CD8-positive, alpha-beta memory T cell (primary cell): ENCODE data around the gene CSTF2T. TPM values are rescaled to one million over a fixed set of nuclear protein-coding genes. Genes with fewer than 3 reads are reported as not detected.

Experiments used
- CTCF ChIA-PET: fragments of 350-600 bp; sonication (Branson Sonifier 250); formaldehyde crosslinking; loops from one replicate; lab custom pipeline; 2021; ENCODE audit warnings: antibody characterized with exemption; lab: Charles Lee
- POLR2A ChIA-PET: fragments of 350-600 bp; sonication (Branson Sonifier 250); formaldehyde crosslinking; loops from one replicate; lab custom pipeline; 2021; ENCODE audit warnings: antibody characterized with exemption; lab: Charles Lee
- DNase-seq, 5 donors: peaks; one replicate each; pipeline versions ENCODE4 v3.0.0 to v3.0.0-alpha.2; 2020 to 2022; ENCODE audit warnings: mixed read lengths in 1 of 5
- H3K27ac ChIP-seq: one replicate; pipeline ENCODE4 v1.7.0; 2013; ENCODE audit warnings: low read depth, mild to moderate bottlenecking, low read length, moderate library complexity
- H3K27me3 ChIP-seq: 2 replicates; pipeline ENCODE4 v1.7.0; 2013; ENCODE audit warnings: low read length, mild to moderate bottlenecking; ENCODE audit not compliant: insufficient read depth, poor library complexity, severe bottlenecking
- H3K36me3 ChIP-seq: 2 replicates; pipeline ENCODE4 v1.7.0; 2013; ENCODE audit warnings: mild to moderate bottlenecking, low read length, moderate library complexity; ENCODE audit not compliant: insufficient read depth
- H3K4me1 ChIP-seq: 2 replicates; pipeline ENCODE4 v1.7.0; 2013; ENCODE audit warnings: mild to moderate bottlenecking, low read length, moderate library complexity; ENCODE audit not compliant: insufficient read depth
- H3K4me3 ChIP-seq: 2 replicates; pipeline ENCODE4 v1.7.0; 2013; ENCODE audit warnings: mild to moderate bottlenecking, low read length
- H3K9me3 ChIP-seq: 2 replicates; pipeline ENCODE4 v1.7.0; 2013; ENCODE audit warnings: mild to moderate bottlenecking, low read length
- H3K27ac Mint-ChIP-seq, 8 donors: one replicate each; pipeline ENCODE4 v1.8.0; 2020 to 2021; ENCODE audit warnings: mixed read lengths in 8 of 8, mild to moderate bottlenecking in 6 of 8, inconsistent platforms in 3 of 8, moderate library complexity in 3 of 8
- H3K27me3 Mint-ChIP-seq, 2 donors: one replicate each; pipeline ENCODE4 v1.8.0; 2020 to 2021; ENCODE audit warnings: mixed read lengths in 2 of 2, mild to moderate bottlenecking in 1 of 2, moderate library complexity in 1 of 2
- H3K36me3 Mint-ChIP-seq, 3 donors: one replicate each; pipeline ENCODE4 v1.8.0; 2020 to 2021; ENCODE audit warnings: mixed read lengths in 3 of 3, inconsistent platforms in 1 of 3, mild to moderate bottlenecking in 1 of 3
- H3K4me1 Mint-ChIP-seq, 3 donors: one replicate each; pipeline ENCODE4 v1.8.0; 2020 to 2021; ENCODE audit warnings: mixed read lengths in 3 of 3, inconsistent platforms in 1 of 3, mild to moderate bottlenecking in 1 of 3
- H3K4me3 Mint-ChIP-seq, 7 donors: one replicate each; pipeline ENCODE4 v1.8.0; 2020 to 2021; ENCODE audit warnings: mixed read lengths in 7 of 7, mild to moderate bottlenecking in 6 of 7, moderate library complexity in 4 of 7, inconsistent platforms in 2 of 7
- H3K9me3 Mint-ChIP-seq, 5 donors: one replicate each; pipeline ENCODE4 v1.8.0; 2020 to 2022; ENCODE audit warnings: mixed read lengths in 5 of 5, mild to moderate bottlenecking in 3 of 5, moderate library complexity in 2 of 5, inconsistent platforms in 1 of 5
- polyA plus RNA-seq: library from polyadenylated mRNA; unstranded; fragments of 300-500 nt; fragmentation: Illumina TruSeq; gene quantifications from one replicate; pipeline ENCODE4 v1.2.3, GENCODE V29; 2021
- total RNA-seq, 2 experiments: library from RNA; stranded (reverse); gene quantifications; one replicate each; pipeline ENCODE4 v1.2.3, GENCODE V29; 2021

CSTF2T gene
- total and polyA plus RNA-seq, 3 experiments from 2014 or later = 13.6 to 29.3 (median 29.0) TPM

- ChIA-PET CTCF (interaction anchor here (1.3 kb wide), 1 partner anchor 1071 kb away, joined by 3 read pairs; no protein-coding TSS in a partner anchor), POLR2A (no interaction called here)
- H3K9me3 ChIP-seq = no peaks in the 10 kb centered on the region
- Mint-ChIP-seq H3K27ac (peak overlapping the region in 6 of 8 donors; percentile 8 to 97 (median 30)), H3K4me1 (peaks cover 13 to 32% (median 26%) of the 10 kb centered on the region in 3 donors), H3K9me3 (no peaks in the 10 kb centered on the region), H3K36me3 (no peaks in the 10 kb centered on the region), H3K4me3 (peak overlapping the region in 2 of 7 donors; percentile 21 to 36), H3K27me3 (peaks cover 0 to 5% of the 10 kb centered on the region in 2 donors)
- H3K36me3 ChIP-seq = no peaks in the 10 kb centered on the region
- no peak overlapping the region for H3K4me3 ChIP-seq
- H3K27ac ChIP-seq = no peak overlapping the region
- no peak for DNase-seq
- H3K4me1 ChIP-seq = peaks cover 18% of the 10 kb centered on the region
- H3K27me3 ChIP-seq = no peaks in the 10 kb centered on the region
Measured at GRCh38 chr10:51707821-51708424, 8.5 kb upstream of the CSTF2T start.

- no peaks in the 10 kb centered on the region for H3K9me3 Mint-ChIP-seq
- H3K4me3 Mint-ChIP-seq = no peak overlapping the region
- ChIA-PET POLR2A (no interaction called here), CTCF (interaction anchor here (1.3 kb wide), 1 partner anchor 1071 kb away, joined by 3 read pairs; no protein-coding TSS in a partner anchor)
- peaks cover 0 to 5% of the 10 kb centered on the region in 2 donors for H3K27me3 Mint-ChIP-seq
- H3K27ac Mint-ChIP-seq = peak overlapping the region; percentile 7 to 97 (median 43)
- Histone ChIP-seq H3K4me1 (peaks cover 18% of the 10 kb centered on the region), H3K36me3 (no peaks in the 10 kb centered on the region), H3K27me3 (no peaks in the 10 kb centered on the region), H3K27ac (no peak overlapping the region), H3K4me3 (no peak overlapping the region), H3K9me3 (no peaks in the 10 kb centered on the region)
- no peak for DNase-seq
- H3K36me3 Mint-ChIP-seq = no peaks in the 10 kb centered on the region
- H3K4me1 Mint-ChIP-seq = peaks cover 13 to 32% (median 26%) of the 10 kb centered on the region in 3 donors
Measured at GRCh38 chr10:51707392-51707791, 8.0 kb upstream of the CSTF2T start.

- no peak for DNase-seq
- peaks cover 13 to 32% (median 26%) of the 10 kb centered on the region in 3 donors for H3K4me1 Mint-ChIP-seq
- no peaks in the 10 kb centered on the region for H3K9me3 ChIP-seq
- CTCF ChIA-PET = no interaction called here
- no peaks in the 10 kb centered on the region for H3K27me3 ChIP-seq
- peaks cover 0 to 5% of the 10 kb centered on the region in 2 donors for H3K27me3 Mint-ChIP-seq
- no peak overlapping the region for H3K4me3 ChIP-seq
- no peak overlapping the region for H3K27ac Mint-ChIP-seq
- H3K27ac ChIP-seq = no peak overlapping the region
- POLR2A ChIA-PET = no interaction called here
- peaks cover 18% of the 10 kb centered on the region for H3K4me1 ChIP-seq
- H3K36me3 ChIP-seq = no peaks in the 10 kb centered on the region
- no peaks in the 10 kb centered on the region for H3K36me3 Mint-ChIP-seq
- H3K4me3 Mint-ChIP-seq = no peak overlapping the region
- H3K9me3 Mint-ChIP-seq = no peaks in the 10 kb centered on the region
Measured at GRCh38 chr10:51706225-51706624, 6.8 kb upstream of the CSTF2T start.

- no peaks in the 10 kb centered on the region for H3K36me3 Mint-ChIP-seq
- Histone ChIP-seq H3K9me3 (no peaks in the 10 kb centered on the region), H3K4me1 (peaks cover 18% of the 10 kb centered on the region), H3K27me3 (no peaks in the 10 kb centered on the region), H3K4me3 (no peak overlapping the region), H3K27ac (no peak overlapping the region), H3K36me3 (no peaks in the 10 kb centered on the region)
- H3K4me3 Mint-ChIP-seq = no peak overlapping the region
- no peak for DNase-seq
- ChIA-PET POLR2A (no interaction called here), CTCF (no interaction called here)
- peaks cover 0 to 5% of the 10 kb centered on the region in 2 donors for H3K27me3 Mint-ChIP-seq
- no peaks in the 10 kb centered on the region for H3K9me3 Mint-ChIP-seq
- H3K4me1 Mint-ChIP-seq = peaks cover 13 to 32% (median 26%) of the 10 kb centered on the region in 3 donors
- H3K27ac Mint-ChIP-seq = no peak overlapping the region
Measured at GRCh38 chr10:51705774-51706173, 6.4 kb upstream of the CSTF2T start.

- ChIA-PET CTCF (no interaction called here), POLR2A (interaction anchor here (0.7 kb wide), 1 partner anchor 9 kb away, joined by 3 read pairs; no protein-coding TSS in a partner anchor)
- Histone ChIP-seq H3K27ac (peak overlapping the region; percentile 96), H3K27me3 (no peaks in the 10 kb centered on the region), H3K4me3 (peak overlapping the region; percentile 89), H3K4me1 (peaks cover 42% of the 10 kb centered on the region), H3K36me3 (no peaks in the 10 kb centered on the region), H3K9me3 (no peaks in the 10 kb centered on the region)
- Mint-ChIP-seq H3K9me3 (no peaks in the 10 kb centered on the region), H3K27ac (peak overlapping the region; percentile 98 to 100 (median 100)), H3K4me1 (peaks cover 44 to 51% (median 48%) of the 10 kb centered on the region in 3 donors), H3K36me3 (peaks cover 0 to 35% (median 12%) of the 10 kb centered on the region in 3 donors), H3K27me3 (peaks cover 0 to 4% of the 10 kb centered on the region in 2 donors), H3K4me3 (peak overlapping the region; percentile 94 to 100 (median 99))
- DNase-seq = no peak
Measured at GRCh38 chr10:51700228-51700817, 928 bp upstream of the CSTF2T start.

- H3K4me3 Mint-ChIP-seq = peak overlapping the region; percentile 94 to 100 (median 99)
- H3K9me3 ChIP-seq = no peaks in the 10 kb centered on the region
- POLR2A ChIA-PET = no interaction called here
- peak overlapping the region; percentile 89 for H3K4me3 ChIP-seq
- CTCF ChIA-PET = no interaction called here
- peaks cover 0 to 42% (median 12%) of the 10 kb centered on the region in 3 donors for H3K36me3 Mint-ChIP-seq
- H3K4me1 ChIP-seq = peaks cover 54% of the 10 kb centered on the region
- peak overlapping the region; percentile 96 for H3K27ac ChIP-seq
- no peaks in the 10 kb centered on the region for H3K27me3 ChIP-seq
- no peaks in the 10 kb centered on the region for H3K36me3 ChIP-seq
- peaks cover 0 to 1% of the 10 kb centered on the region in 2 donors for H3K27me3 Mint-ChIP-seq
- no peak for DNase-seq
- peak overlapping the region; percentile 98 to 100 (median 100) for H3K27ac Mint-ChIP-seq
- H3K9me3 Mint-ChIP-seq = no peaks in the 10 kb centered on the region
- peaks cover 48 to 62% (median 60%) of the 10 kb centered on the region in 3 donors for H3K4me1 Mint-ChIP-seq
Measured at GRCh38 chr10:51699145-51699474, 285 bp downstream of the CSTF2T start.

- peak overlapping the region; percentile 98 to 100 (median 100) for H3K27ac Mint-ChIP-seq
- ChIA-PET CTCF (no interaction called here), POLR2A (no interaction called here)
- peaks cover 0 to 1% of the 10 kb centered on the region in 2 donors for H3K27me3 Mint-ChIP-seq
- peak overlapping the region; percentile 89 for H3K4me3 ChIP-seq
- H3K9me3 Mint-ChIP-seq = no peaks in the 10 kb centered on the region
- H3K4me1 ChIP-seq = peaks cover 56% of the 10 kb centered on the region
- H3K36me3 Mint-ChIP-seq = peaks cover 0 to 42% (median 12%) of the 10 kb centered on the region in 3 donors
- DNase-seq = no peak
- H3K4me1 Mint-ChIP-seq = peaks cover 48 to 64% (median 62%) of the 10 kb centered on the region in 3 donors
- no peaks in the 10 kb centered on the region for H3K36me3 ChIP-seq
- peak overlapping the region; percentile 96 for H3K27ac ChIP-seq
- H3K4me3 Mint-ChIP-seq = peak overlapping the region; percentile 94 to 100 (median 99)
- H3K9me3 ChIP-seq = no peaks in the 10 kb centered on the region
- H3K27me3 ChIP-seq = no peaks in the 10 kb centered on the region
Measured at GRCh38 chr10:51698473-51699063, 827 bp downstream of the CSTF2T start.

GRCh38 chr10:51696251-51696650 is 3.1 kb downstream of the CSTF2T start:
- Histone ChIP-seq H3K36me3 (no peaks in the 10 kb centered on the region), H3K27ac (no peak overlapping the region), H3K27me3 (no peaks in the 10 kb centered on the region), H3K4me1 (peaks cover 56% of the 10 kb centered on the region), H3K4me3 (no peak overlapping the region), H3K9me3 (no peaks in the 10 kb centered on the region)
- Mint-ChIP-seq H3K4me1 (peaks cover 48 to 64% (median 62%) of the 10 kb centered on the region in 3 donors), H3K27me3 (peaks cover 0 to 1% of the 10 kb centered on the region in 2 donors), H3K27ac (peak overlapping the region in 7 of 8 donors; percentile 54 to 98 (median 75)), H3K9me3 (no peaks in the 10 kb centered on the region), H3K36me3 (peaks cover 0 to 42% (median 12%) of the 10 kb centered on the region in 3 donors), H3K4me3 (peak overlapping the region in 6 of 7 donors; percentile 13 to 71 (median 44))
- CTCF ChIA-PET = no interaction called here
- POLR2A ChIA-PET = no interaction called here
- no peak for DNase-seq
